ENCODE data around the gene PRKN. TPM values are rescaled to one million over a fixed set of nuclear protein-coding genes. Genes with fewer than 3 reads are reported as not detected.

Gene PRKN
- polyA plus RNA-seq, 1 donor from 2014 or later: 1.2 TPM

GRCh38 chr6:161963634-161964234, 763.8 kb downstream of the PRKN start:
- no peaks in the 10 kb centered on the region for H4K20me1 ChIP-seq (ENCODE audit: insufficient read depth)
- H3K36me3 ChIP-seq (ENCODE audit: insufficient read depth, low read length): no peaks in the 10 kb centered on the region
- no peaks in the 10 kb centered on the region for H3F3A ChIP-seq (ENCODE audit: insufficient read depth, low read length, poor library complexity, severe bottlenecking)
- H3K4me3 ChIP-seq (ENCODE audit: low read length): no peak overlapping the region
- H3K9me3 ChIP-seq (ENCODE audit: low read length): no peaks in the 10 kb centered on the region
- H3K9me2 ChIP-seq (ENCODE audit: insufficient read depth, low read length): no peaks in the 10 kb centered on the region
- H3K27me3 ChIP-seq (ENCODE audit: insufficient read depth, low read depth, low read length): no peaks in the 10 kb centered on the region
- H2AFZ ChIP-seq (ENCODE audit: low read depth, low read length): no peak overlapping the region
- H3K27ac ChIP-seq (ENCODE audit: low read length): no peak overlapping the region
- no peaks in the 10 kb centered on the region for H3K79me2 ChIP-seq (replicated peaks; ENCODE audit: insufficient read depth, low read length)
- no peak overlapping the region for H3K4me2 ChIP-seq (ENCODE audit: low read length)
- TF ChIP-seq TAF1 (IDR thresholded peaks at IDR 0.05; ENCODE audit: low read depth): no peak
- no peak overlapping the region for H3K9ac ChIP-seq (ENCODE audit: low read length)

GRCh38 chr6:161963181-161963580, 764.4 kb downstream of the PRKN start:
- Histone ChIP-seq H3K9ac (ENCODE audit: low read length) (no peak overlapping the region), H3F3A (ENCODE audit: insufficient read depth, low read length, poor library complexity, severe bottlenecking) (no peaks in the 10 kb centered on the region), H3K4me2 (ENCODE audit: low read length) (no peak overlapping the region)

More at GRCh38 chr6:161963181-161963580, 764.4 kb downstream of the PRKN start:
- Histone ChIP-seq H4K20me1 (ENCODE audit: insufficient read depth) (no peaks in the 10 kb centered on the region), H3K27ac (ENCODE audit: low read length) (no peak overlapping the region), H3K9me2 (ENCODE audit: insufficient read depth, low read length) (no peaks in the 10 kb centered on the region), H3K4me3 (ENCODE audit: low read length) (no peak overlapping the region), H2AFZ (ENCODE audit: low read depth, low read length) (no peak overlapping the region), H3K27me3 (ENCODE audit: insufficient read depth, low read depth, low read length) (no peaks in the 10 kb centered on the region), H3K79me2 (replicated peaks; ENCODE audit: insufficient read depth, low read length) (no peaks in the 10 kb centered on the region), H3K36me3 (ENCODE audit: insufficient read depth, low read length) (no peaks in the 10 kb centered on the region), H3K9me3 (ENCODE audit: low read length) (no peaks in the 10 kb centered on the region)
- no peak for TF ChIP-seq EP300 (conservative IDR thresholded peaks at IDR 0.05; ENCODE audit: poor library complexity, severe bottlenecking)
- TF ChIP-seq POLR2AphosphoS5 (IDR thresholded peaks at IDR 0.05): no peak
- TF ChIP-seq TAF1 (IDR thresholded peaks at IDR 0.05; ENCODE audit: low read depth): no peak
- no peak for TF ChIP-seq REST (IDR thresholded peaks at IDR 0.05; ENCODE audit: borderline replicate concordance)
- no peak for TF ChIP-seq CTCF (IDR thresholded peaks at IDR 0.05; ENCODE audit: poor library complexity, severe bottlenecking)
- no peak for TF ChIP-seq EZH2 (IDR thresholded peaks at IDR 0.05; ENCODE audit: borderline replicate concordance, insufficient read depth, low read length, poor library complexity, severe bottlenecking)

All from neural cell (in vitro differentiated cells).